H1 (cell line): ENCODE measurements around the gene GTSF1L. TPM values are rescaled to one million over a fixed set of nuclear protein-coding genes. Genes with fewer than 3 reads are reported as not detected.

Experiments used
- ASH2L ChIP-seq: fragments of 200-600, 300-600 bp; sonication (generic); IDR thresholded peaks from one replicate; pipeline ENCODE4 v1.7.1; 2017; ENCODE audit warnings: low read length
- CREB1 ChIP-seq: IDR thresholded peaks from 2 replicates; pipeline ENCODE4 v1.6.1; 2012; ENCODE audit warnings: inconsistent platforms
- PHF8 ChIP-seq: fragments of 200-600 bp; sonication (generic); conservative IDR thresholded peaks from 2 replicates; pipeline ENCODE4 v1.7.1; 2012; ENCODE audit warnings: low read depth, mild to moderate bottlenecking, inconsistent platforms, low read length, moderate library complexity
- POU5F1 ChIP-seq: IDR thresholded peaks from 2 replicates; pipeline ENCODE4 v1.6.1; 2011; ENCODE audit warnings: low read depth, mild to moderate bottlenecking, low read length, moderate library complexity
- SIRT6 ChIP-seq: IDR thresholded peaks from one replicate; pipeline ENCODE4 v1.7.1; 2012; ENCODE audit warnings: low read length, inconsistent platforms
- SP4 ChIP-seq: IDR thresholded peaks from 2 replicates; pipeline ENCODE4 v1.6.1; 2012; ENCODE audit warnings: low read length, inconsistent platforms
- ZNF274 ChIP-seq: IDR thresholded peaks from 2 replicates; pipeline ENCODE4 v1.7.0; 2012; ENCODE audit warnings: low read length, borderline replicate concordance; ENCODE audit errors: extremely low read depth
- polyA plus RNA-seq, 7 experiments: library from polyadenylated mRNA; depleted of rRNA in 3 of 7; stranded (reverse) in 5 of 7; unstranded in 2 of 7; fragments of >200 nt in 5 of 7; fragments of 200-250 nt in 2 of 7; gene quantifications; 1 replicate in 5 of 7; 2 replicates in 1 of 7; 4 replicates in 1 of 7; pipeline versions ENCODE4 v1.2.1 to v1.2.3, GENCODE V29; 2011 to 2013; ENCODE audit warnings: missing spikeins in 2 of 7, mixed read lengths in 2 of 7
- total RNA-seq: library from RNA; stranded (reverse); fragmentation: NEBNext Ultra II Directional; extraction: Animal tissue kit (Norgen Biotek cat#: 25700); gene quantifications from 2 replicates; pipeline ENCODE4 v1.2.1, GENCODE V29; 2021

The GTSF1L gene
- total and polyA plus RNA-seq, 2 of the 8 experiments (the other 6 are each of a cell fraction or from before 2014, with no cell fraction given): not detected

- no peak for TF ChIP-seq SP4
- TF ChIP-seq POU5F1: no peak
- TF ChIP-seq CREB1: no peak
- no peak for TF ChIP-seq PHF8
- no peak for TF ChIP-seq SIRT6
- no peak for TF ChIP-seq ASH2L
- no peak for TF ChIP-seq ZNF274
These were observed 11.1 kb upstream of the GTSF1L start (continued) for GRCh38 chr20:43737925-43738324.
